ENCODE results near the gene OR2T3.
"Not testable (repeated sequence)": the region's sequence is repeated elsewhere in the genome, so short reads cannot be mapped to it uniquely, and the experiment has no call there.

OR2T3 gene

DNA sequence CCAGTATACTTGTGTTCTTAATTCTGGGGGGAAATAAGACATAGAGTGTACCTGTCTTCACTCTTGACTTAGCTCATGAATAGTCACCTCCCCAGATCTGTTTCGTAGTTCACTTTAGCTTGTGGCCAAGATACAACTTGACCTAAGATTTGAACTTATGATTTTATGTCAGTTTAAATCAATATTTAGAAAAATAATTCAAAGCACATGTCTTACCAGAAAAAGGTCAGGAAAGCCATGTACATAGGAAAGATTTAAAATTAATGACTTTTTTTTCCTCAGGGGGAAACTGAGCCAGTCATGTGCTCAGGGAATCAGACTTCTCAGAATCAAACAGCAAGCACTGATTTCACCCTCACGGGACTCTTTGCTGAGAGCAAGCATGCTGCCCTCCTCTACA lies at the start of gene OR2T3:
Gene OR2T3, plus strand, starts transcription at position 301 of the 400 bp plus-strand sequence. Its CDS starts 0 bp downstream, at position 301.
- DNase-seq (ENCODE audit: low read depth, low spot score): not testable (repeated sequence)

GRCh38 chr1:248427526-248428191 lies 45.5 kb upstream of the OR2T3 start:
- DNase-seq (ENCODE audit: low read depth, low spot score): not testable (repeated sequence)

- not testable (repeated sequence) for DNase-seq (ENCODE audit: low read depth, low spot score)
Observed at GRCh38 chr1:248428192-248428533, 45.0 kb upstream of the OR2T3 start.

GRCh38 chr1:248431683-248432082 lies 41.5 kb upstream of the OR2T3 start:
- not testable (repeated sequence) for DNase-seq (ENCODE audit: low read depth, low spot score)

DNA sequence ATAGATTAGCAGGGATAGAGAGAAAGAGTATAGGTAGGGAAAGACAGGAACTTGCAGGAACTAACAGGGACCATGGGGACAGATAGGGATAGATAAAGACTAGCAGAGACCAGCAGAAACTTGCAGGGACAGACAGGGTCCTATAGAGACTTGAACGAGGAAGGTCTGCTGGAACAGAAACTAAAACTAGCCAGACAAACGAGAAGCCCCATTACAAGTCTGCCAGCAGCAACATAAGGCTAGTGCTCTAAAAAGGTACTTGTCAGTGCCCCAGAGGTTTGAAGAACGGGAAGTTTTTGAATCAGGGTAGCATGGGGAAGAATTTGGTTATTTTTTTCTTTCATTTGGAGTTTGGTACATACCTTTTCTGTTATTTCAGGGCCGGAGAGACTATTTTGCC lies 41.0 kb upstream of the OR2T3 start:
- not testable (repeated sequence) for DNase-seq (ENCODE audit: low read depth, low spot score)

GRCh38 chr1:248433811-248434415 lies 39.2 kb upstream of the OR2T3 start:
- DNase-seq (ENCODE audit: low read depth, low spot score): not testable (repeated sequence)

DNA sequence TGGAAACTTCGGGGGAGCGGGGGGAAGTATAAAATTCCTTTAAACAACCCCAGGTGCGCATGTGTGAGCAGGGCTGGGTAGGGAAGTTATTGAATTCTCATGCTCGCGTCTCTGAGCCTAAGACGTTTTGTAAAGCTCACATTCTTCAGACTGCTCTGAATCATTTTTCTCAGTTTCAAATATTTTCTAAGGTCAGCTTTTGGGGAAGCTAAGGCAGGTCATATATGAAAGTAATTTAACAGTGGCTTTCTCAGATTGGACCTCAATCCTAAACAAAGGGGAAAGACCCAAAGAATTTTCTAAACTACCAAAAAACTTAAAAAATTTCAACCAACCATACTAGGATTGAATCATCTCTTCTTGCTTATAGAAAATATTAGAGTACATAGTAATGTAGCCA lies 38.2 kb upstream of the OR2T3 start:
- not testable (repeated sequence) for DNase-seq (ENCODE audit: low read depth, low spot score)

GRCh38 chr1:248436303-248436702 lies 36.8 kb upstream of the OR2T3 start:
- DNase-seq (ENCODE audit: low read depth, low spot score): not testable (repeated sequence)

GRCh38 chr1:248438668-248439067 lies 34.5 kb upstream of the OR2T3 start:
- not testable (repeated sequence) for DNase-seq (ENCODE audit: low read depth, low spot score)

DNA sequence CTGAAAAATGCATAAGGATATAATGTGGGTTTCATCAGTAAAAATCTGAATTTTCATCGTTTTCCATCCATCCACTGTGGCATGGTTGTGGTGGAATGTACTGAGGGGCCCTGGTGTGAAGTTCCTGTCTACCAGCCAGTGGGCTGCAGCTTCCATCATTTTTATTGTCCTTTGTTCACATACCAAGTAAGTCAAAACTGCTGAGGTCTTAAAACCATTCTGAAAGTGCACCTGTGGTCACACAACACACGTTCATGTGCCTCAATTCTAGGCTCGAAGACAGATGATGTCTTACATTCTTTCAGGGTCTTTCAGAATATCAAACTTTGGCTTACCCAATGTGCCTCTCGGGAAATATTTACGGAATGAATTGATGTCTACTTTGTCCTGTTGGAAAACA lies 33.9 kb upstream of the OR2T3 start:
- not testable (repeated sequence) for DNase-seq (ENCODE audit: low read depth, low spot score)

DNA sequence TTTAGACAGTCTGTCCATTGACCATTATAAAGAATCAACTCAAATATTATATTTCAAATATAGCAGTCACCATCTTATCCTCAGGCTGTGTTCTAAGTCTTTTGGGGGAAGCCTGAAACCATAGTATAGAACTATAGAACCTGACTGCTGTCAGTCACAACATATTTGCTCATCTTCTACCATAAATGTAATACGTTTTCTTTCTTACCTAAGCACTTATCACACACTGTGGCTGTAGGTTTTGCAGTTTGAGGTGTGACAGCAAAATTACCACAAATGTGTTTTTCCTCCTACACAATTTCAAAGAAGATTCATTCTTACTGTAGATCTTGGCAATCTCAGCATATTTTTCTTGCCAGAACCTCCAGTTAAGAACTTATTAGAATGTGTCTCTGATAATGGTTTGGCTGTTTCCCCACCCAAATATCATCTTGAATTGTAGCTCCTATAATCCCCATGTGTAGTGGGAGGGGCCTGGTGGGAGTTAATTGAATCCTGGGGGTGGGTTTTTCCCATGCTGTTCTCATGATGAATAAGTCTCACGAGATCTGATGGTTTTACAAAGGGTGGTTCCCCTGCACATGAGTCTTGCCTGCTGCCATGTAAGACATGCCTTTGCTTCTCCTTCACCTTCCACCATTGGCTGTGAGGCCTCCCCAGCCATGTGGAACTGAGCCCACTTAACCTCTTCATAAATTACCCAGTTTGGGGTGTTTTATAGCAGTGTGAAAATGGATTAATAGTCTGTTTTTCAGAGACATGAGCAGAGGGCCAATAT lies 30.5 kb upstream of the OR2T3 start:
- not testable (repeated sequence) for DNase-seq (ENCODE audit: low read depth, low spot score)

DNA sequence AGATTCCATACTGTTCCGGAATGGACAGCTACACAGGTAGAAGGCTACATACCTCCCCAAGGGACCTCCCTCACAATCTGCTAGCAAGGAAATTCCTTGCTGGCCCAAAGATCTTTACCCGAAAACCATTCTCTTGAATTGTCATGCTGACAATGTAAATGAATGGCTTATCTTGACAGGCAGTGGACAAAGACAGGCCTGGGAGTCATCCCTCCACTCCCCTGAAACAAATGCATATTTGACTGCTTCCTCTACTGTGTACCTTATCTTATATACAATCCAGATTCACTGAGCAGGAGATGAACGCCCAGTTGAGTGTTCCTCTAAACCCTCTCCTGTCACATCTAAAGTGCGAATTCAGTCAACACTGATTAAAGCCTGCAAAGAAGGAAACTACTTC lies 28.5 kb upstream of the OR2T3 start:
- not testable (repeated sequence) for DNase-seq (ENCODE audit: low read depth, low spot score)

DNA sequence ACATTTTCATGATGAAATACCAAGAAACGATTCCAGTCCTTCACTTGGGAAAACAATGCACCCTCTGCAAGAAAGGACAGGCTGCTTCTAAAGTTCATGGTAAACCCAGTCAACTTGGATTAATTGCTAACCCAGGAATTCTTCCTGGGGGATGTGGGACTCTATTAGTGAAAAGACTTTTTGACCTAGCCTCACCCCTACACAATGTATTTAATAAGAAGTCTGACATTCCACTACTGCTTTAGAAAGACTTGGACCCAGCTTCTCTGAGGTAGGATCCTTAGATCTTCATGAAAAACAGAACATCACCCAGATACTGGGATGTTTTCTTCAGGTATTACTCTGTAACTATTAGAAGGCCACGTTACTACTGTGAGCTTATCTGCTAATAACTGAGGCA lies 27.8 kb upstream of the OR2T3 start, which contains the start of gene OR2T2:
Gene OR2T2, plus strand, starts transcription at position 239 of the 400 bp plus-strand sequence. CDS start 7,161 bp downstream, outside the sequence.
- not testable (repeated sequence) for DNase-seq (ENCODE audit: low read depth, low spot score)

- DNase-seq (ENCODE audit: low read depth, low spot score): not testable (repeated sequence)
Observed at GRCh38 chr1:248448409-248449074, 24.6 kb upstream of the OR2T3 start.

GRCh38 chr1:248449821-248450465 lies 23.2 kb upstream of the OR2T3 start:
- DNase-seq (ENCODE audit: low read depth, low spot score): not testable (repeated sequence)

DNA sequence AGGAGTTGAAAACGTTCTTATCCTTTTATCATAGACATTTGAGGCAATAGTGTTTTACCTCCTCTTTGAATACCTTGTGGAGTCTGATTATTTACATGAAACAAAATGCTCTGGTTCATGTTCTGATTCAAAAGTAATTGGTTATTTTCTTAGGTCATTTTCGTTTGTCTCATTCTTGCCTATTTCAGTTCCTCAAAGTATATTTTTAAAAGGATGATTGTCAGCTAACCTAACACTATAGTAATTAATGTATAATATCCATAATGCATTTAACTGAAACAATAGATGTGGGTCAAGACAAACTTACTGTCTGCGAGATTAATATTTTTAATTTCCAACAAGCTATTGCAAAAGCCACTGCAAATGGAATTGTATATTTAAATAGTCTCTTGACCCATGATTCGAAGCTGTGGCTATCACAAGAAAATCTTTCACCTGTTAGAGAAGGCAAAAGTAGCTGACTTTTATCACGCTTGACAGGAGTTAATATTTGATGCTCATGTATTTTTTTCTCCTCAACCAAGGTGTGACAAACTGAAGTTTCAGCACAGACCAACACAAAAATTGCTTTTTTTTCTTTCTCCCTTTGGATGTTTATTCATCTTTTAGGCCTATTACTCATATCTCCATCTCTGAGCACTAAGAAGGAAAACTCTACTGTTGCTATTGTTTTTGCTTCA lies 22.5 kb upstream of the OR2T3 start:
- DNase-seq (ENCODE audit: low read depth, low spot score): not testable (repeated sequence)

GRCh38 chr1:248453619-248454018 lies 19.5 kb upstream of the OR2T3 start:
- not testable (repeated sequence) for DNase-seq (ENCODE audit: low read depth, low spot score)

DNA sequence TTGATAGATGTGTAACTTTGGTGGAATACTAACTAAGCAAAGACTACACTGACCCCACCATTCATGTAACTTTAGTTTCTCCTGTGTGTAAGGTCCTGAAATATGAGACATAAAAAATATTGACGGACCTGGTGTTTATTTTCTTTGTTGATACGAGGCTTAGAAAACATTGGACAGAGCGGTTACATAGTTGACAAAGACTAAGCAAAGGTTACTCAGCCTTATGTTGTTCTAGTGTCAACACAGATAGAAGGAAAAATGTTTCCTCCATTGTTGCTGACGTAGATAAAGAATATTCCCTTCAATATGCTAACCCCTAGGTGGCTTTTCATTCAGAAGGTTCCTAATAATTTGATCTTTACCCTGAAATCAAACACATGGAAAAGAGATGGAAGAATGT lies 18.1 kb upstream of the OR2T3 start:
- not testable (repeated sequence) for DNase-seq (ENCODE audit: low read depth, low spot score)

DNA sequence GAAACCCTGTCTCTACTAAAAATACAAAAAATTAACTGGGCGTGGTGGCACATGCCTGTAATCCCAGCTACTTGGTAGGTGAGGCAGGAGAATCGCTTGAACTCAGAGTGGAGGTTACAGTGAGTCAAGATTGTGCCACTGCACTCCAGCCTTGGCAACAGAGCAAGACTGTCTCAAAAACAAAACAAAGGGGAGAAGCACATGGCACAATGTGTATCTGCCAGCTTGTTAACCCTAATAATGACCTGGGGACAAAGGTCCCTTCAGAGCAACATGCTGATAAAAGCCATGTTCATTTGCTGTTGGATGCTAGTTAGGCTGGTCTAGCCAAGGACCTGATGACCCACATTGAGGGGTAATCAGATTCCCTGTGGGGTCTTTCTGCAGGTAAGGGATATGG lies 16.5 kb upstream of the OR2T3 start:
- DNase-seq (ENCODE audit: low read depth, low spot score): not testable (repeated sequence)

GRCh38 chr1:248459117-248459516 lies 14.0 kb upstream of the OR2T3 start:
- not testable (repeated sequence) for DNase-seq (ENCODE audit: low read depth, low spot score)

- DNase-seq (ENCODE audit: low read depth, low spot score): no peak
Observed at GRCh38 chr1:248471154-248471553, 2.0 kb upstream of the OR2T3 start.
